ENCODE results near the gene PALM.

GRCh38 chr19:782185-782877 is 73.6 kb downstream of the PALM start:
- no peak for TF ChIP-seq EZH2phosphoT487 (IDR thresholded peaks at IDR 0.05; ENCODE audit: borderline replicate concordance)
- no peak for TF ChIP-seq POLR2AphosphoS5 (IDR thresholded peaks at IDR 0.05; ENCODE audit: low read depth, low read length)
